Psoas muscle (tissue), 8 donors: Measurements from ENCODE around the gene AZIN2. TPM values are rescaled to one million over a fixed set of nuclear protein-coding genes. Genes with fewer than 3 reads are reported as not detected.
A peak's percentile ranks its signal among the peaks of the same experiment; 100 is the strongest.

Source experiments
- ATAC-seq, 4 donors: fragments of 200-7000 bp; cut with Tn5 transposase; one replicate each; pipeline ENCODE4 v1.9.1; 2020; ENCODE audit warnings: moderate library complexity in 3 of 4, mild to moderate bottlenecking in 2 of 4
- DNase-seq, 2 donors: peaks; one replicate each; pipeline ENCODE4 v3.0.0-alpha.2; 2020
- H3K27ac ChIP-seq: fragments of 200-600 bp; one replicate; pipeline ENCODE4 v1.8.0; 2022
- H3K27me3 ChIP-seq, 3 donors: fragments of 200-600 bp in 1 of 3; one replicate each; pipeline versions ENCODE4 v1.6.1 to v1.8.0; 2013 to 2022; ENCODE audit warnings: low read length in 2 of 3, mild to moderate bottlenecking in 2 of 3, moderate library complexity in 1 of 3; ENCODE audit not compliant: insufficient read depth in 3 of 3
- H3K36me3 ChIP-seq, 2 donors: fragments of 200-600 bp in 1 of 2; one replicate each; pipeline versions ENCODE4 v1.6.1 to v1.8.0; 2013 to 2022; ENCODE audit warnings: low read depth in 1 of 2, mild to moderate bottlenecking in 1 of 2, moderate library complexity in 1 of 2; ENCODE audit not compliant: insufficient read depth in 1 of 2
- H3K4me1 ChIP-seq: fragments of 200-600 bp; one replicate; pipeline ENCODE4 v1.8.0; 2022
- H3K4me3 ChIP-seq: fragments of 200-600 bp; one replicate; pipeline ENCODE4 v1.8.0; 2022; ENCODE audit warnings: mild to moderate bottlenecking
- H3K9me3 ChIP-seq: fragments of 200-600 bp; one replicate; pipeline ENCODE4 v1.8.0; 2022
- CTCF ChIP-seq: fragments of 200-600 bp; IDR thresholded peaks from one replicate; pipeline ENCODE4 v1.8.0; 2022; ENCODE audit warnings: antibody characterized with exemption
- WGBS, 3 donors: extraction: QIAGEN DNeasy Blood & Tissue Kit; methylation state at CpG; one replicate each; pipeline versions ENCODE4 v1.1.6 to v1.1.7; 2013; 5-methylcytosine and 5-hydroxymethylcytosine counted together
- intact Hi-C, 2 donors: fragments of 100-400 bp; cut with DNase I; formaldehyde crosslinking; loops; one replicate each; pipeline versions ENCODE4 v1.11.0 to v1.14.2; 2022
- polyA plus RNA-seq, 3 donors: library from polyadenylated mRNA; stranded (reverse); fragments of 200-250 nt; gene quantifications; one replicate each; pipeline ENCODE4 v1.2.3, GENCODE V29; 2013
- total RNA-seq, 4 donors: library from RNA; stranded (reverse); fragmentation: NEBNext Ultra II Directional in 2 of 4; extraction: Animal tissue kit (Norgen Biotek cat#: 25700) in 2 of 4; gene quantifications; one replicate each; pipeline versions ENCODE4 v1.2.1 to v1.2.4, GENCODE V29; 2021 to 2023
- donor health status: healthy with polysubstance abuse.
- donor health status: DM: no; HTN: no; CAD: no; lungs with moderate emphysema.
- donor health status: Bipolar disorder and iron deficiency.
- donor health status: healthy.
- donor health status: DM: yes; HTN: yes; CAD: no.
- donor health status: DM: no; HTN: no; CAD: no.
- donor health status: DM: no; HTN: no; CAD: no.
- donor health status: DM: yes; HTN: yes; CAD: no.

AZIN2 gene
- total and polyA plus RNA-seq, 7 donors, result 0.17 to 3.5 (median 0.96) TPM

GRCh38 chr1:33153650-33154049 is 72.7 kb downstream of the AZIN2 start:
- intact Hi-C loops, result no loop called here
- Histone ChIP-seq H3K27ac (no peak overlapping the region), H3K4me3 (no peak overlapping the region), H3K4me1 (peaks cover 3% of the 10 kb centered on the region), H3K36me3 (peaks cover 0 to 17% of the 10 kb centered on the region in 2 donors), H3K9me3 (no peaks in the 10 kb centered on the region), H3K27me3 (peaks cover 0 to 3% (median 0%) of the 10 kb centered on the region in 3 donors)
- TF ChIP-seq CTCF, result no peak
- DNase-seq, result no peak
- peak in 1 of 4 donors; percentile 5 for ATAC-seq
- 91 to 95% (median 94%) methylated on average over 2 of the region's 2 CpGs for whole genome bisulfite sequencing, 3 donors

- WGBS, 3 donors, result 74 to 82% (median 77%) methylated on average over 4 of the region's 4 CpGs
- Histone ChIP-seq H3K4me3 (no peak overlapping the region), H3K9me3 (no peaks in the 10 kb centered on the region), H3K27ac (no peak overlapping the region), H3K36me3 (peaks cover 0 to 26% of the 10 kb centered on the region in 2 donors), H3K4me1 (peaks cover 3% of the 10 kb centered on the region), H3K27me3 (peaks cover 0 to 3% (median 0%) of the 10 kb centered on the region in 3 donors)
- no peak for DNase-seq
- intact Hi-C loops, result no loop called here
- no peak for TF ChIP-seq CTCF
- no peak for ATAC-seq
Observed at GRCh38 chr1:33155877-33156538, 75.1 kb downstream of the AZIN2 start.

GRCh38 chr1:33157131-33157530 is 76.2 kb downstream of the AZIN2 start:
- Histone ChIP-seq H3K4me3 (no peak overlapping the region), H3K27me3 (no peaks in the 10 kb centered on the region), H3K36me3 (peaks cover 0 to 26% of the 10 kb centered on the region in 2 donors), H3K27ac (no peak overlapping the region), H3K9me3 (no peaks in the 10 kb centered on the region), H3K4me1 (peaks cover 3% of the 10 kb centered on the region)
- no peak for DNase-seq
- ATAC-seq, result no peak
- intact Hi-C loops, result no loop called here
- WGBS, 3 donors, result 91 to 96% (median 93%) methylated on average over 4 of the region's 4 CpGs
- no peak for TF ChIP-seq CTCF

GRCh38 chr1:33158366-33158765 is 77.4 kb downstream of the AZIN2 start:
- no peak for ATAC-seq
- TF ChIP-seq CTCF, result no peak

GRCh38 chr1:33159577-33159976 is 78.6 kb downstream of the AZIN2 start:
- intact Hi-C loops, result no loop called here
- H3K27me3 ChIP-seq, result no peaks in the 10 kb centered on the region
- ATAC-seq, result no peak
- H3K4me1 ChIP-seq, result no peaks in the 10 kb centered on the region
- no peaks in the 10 kb centered on the region for H3K9me3 ChIP-seq
- no peak overlapping the region for H3K4me3 ChIP-seq
- H3K27ac ChIP-seq, result no peak overlapping the region
- DNase-seq, result no peak
- peaks cover 0 to 26% of the 10 kb centered on the region in 2 donors for H3K36me3 ChIP-seq
- no peak for TF ChIP-seq CTCF
- WGBS, 3 donors, result 96 to 98% (median 97%) methylated on average over 23 to 26 of the region's 26 CpGs

More at GRCh38 chr1:33158366-33158765, 77.4 kb downstream of the AZIN2 start:
- no peaks in the 10 kb centered on the region for H3K9me3 ChIP-seq
- DNase-seq, result no peak
- H3K36me3 ChIP-seq, result peaks cover 0 to 26% of the 10 kb centered on the region in 2 donors
- no peak overlapping the region for H3K4me3 ChIP-seq
- H3K27me3 ChIP-seq, result no peaks in the 10 kb centered on the region
- WGBS, 3 donors, result 99 to 100% (median 100%) methylated on average over 3 of the region's 3 CpGs
- H3K4me1 ChIP-seq, result peaks cover 3% of the 10 kb centered on the region
- no peak overlapping the region for H3K27ac ChIP-seq
- intact Hi-C loops, result no loop called here
